Right lung (tissue), 5 donors: Measurements from ENCODE around the gene ZNF775. TPM values are rescaled to one million over a fixed set of nuclear protein-coding genes. Genes with fewer than 3 reads are reported as not detected.

Experiments used
- DNase-seq, 2 donors: peaks; one replicate each; pipeline ENCODE4 v3.0.0-alpha.2; 2013
- polyA plus RNA-seq, 5 donors: library from polyadenylated mRNA; unstranded; fragments of 120-200 nt; gene quantifications; one replicate each; pipeline versions ENCODE4 v1.2.1 to v1.2.3, GENCODE V29; 2013; ENCODE audit warnings: inconsistent platforms in 1 of 5, low replicate concordance in 1 of 5; ENCODE audit not compliant: insufficient read length in 5 of 5, insufficient read depth in 1 of 5

Gene ZNF775
- polyA plus RNA-seq, 5 donors: 3.5 to 12.4 (median 5.6) TPM

DNA sequence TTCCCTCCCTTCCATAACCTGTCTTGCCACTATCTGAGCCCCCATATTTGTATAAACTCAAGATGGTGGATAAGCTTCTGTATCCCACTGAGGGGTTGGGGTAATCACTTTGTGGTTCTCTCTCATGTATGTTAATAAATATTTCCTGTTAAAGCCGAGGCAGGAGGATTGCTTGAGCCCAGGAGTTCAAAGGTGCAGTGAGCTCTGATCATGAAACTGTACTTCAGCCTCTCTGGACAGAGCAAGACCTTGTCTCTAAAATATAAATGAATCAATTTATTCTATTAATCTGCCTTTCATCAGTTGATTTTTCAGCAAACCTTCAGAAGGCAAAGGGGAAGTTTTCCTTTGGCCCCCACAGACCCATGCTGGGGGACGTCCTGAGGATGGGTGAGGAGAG is 35.9 kb upstream of the ZNF775 start:
- no peak for DNase-seq

- no peak for DNase-seq
Observed at GRCh38 chr7:150344299-150344698, 34.8 kb upstream of the ZNF775 start.

- DNase-seq: no peak
Observed at GRCh38 chr7:150345012-150345411, 34.1 kb upstream of the ZNF775 start.

DNA sequence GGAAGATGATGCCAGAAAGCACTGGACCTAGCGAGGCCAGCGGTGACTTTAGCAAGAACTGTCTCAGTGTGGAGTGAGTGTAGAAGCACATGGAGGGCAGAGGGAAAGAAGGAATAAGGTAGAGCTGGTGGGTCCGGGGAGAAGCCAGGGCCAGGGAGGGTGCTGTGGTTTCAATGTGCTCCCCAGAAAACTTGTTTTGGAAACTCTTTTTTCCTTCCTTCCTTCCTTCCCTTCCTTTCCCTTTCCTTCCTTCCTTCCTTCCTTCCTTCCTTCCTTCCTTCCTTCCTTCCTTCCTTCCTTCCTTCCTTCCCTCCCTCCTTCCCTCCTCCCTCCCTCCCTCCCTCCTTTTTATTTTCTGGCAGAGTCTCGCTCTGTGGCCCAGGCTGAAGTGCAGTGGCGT is 32.2 kb upstream of the ZNF775 start:
- DNase-seq: no peak

DNA sequence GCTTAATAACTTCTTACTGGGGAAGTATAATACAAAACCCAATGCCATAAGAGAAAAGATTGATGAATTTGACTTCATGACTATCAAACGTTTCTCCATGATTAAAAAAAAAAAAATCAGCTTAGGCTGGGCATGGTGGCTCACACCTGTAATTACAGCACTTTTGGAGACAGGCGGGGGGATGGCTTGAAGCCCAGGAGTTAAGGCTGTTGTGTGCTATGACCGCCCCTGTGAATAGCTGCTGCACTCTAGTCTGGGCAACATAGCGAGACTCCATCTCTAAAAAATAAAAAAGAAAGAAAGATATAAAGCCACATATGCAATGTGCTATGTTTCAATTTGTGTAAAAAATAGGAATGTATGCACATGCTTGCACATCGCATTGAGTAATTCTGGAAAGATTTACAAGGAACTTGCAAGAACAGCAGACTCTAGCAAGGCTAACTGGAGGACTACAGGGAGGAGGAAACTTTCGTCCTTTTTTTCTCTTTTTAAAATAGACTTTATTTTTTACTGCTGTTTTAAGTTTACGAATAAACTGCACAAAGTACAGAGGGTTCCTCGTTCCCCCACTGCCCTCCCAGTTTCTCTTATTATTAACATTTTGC is 27.4 kb upstream of the ZNF775 start:
- no peak for DNase-seq

- no peak for DNase-seq
Observed at GRCh38 chr7:150355666-150356059, 23.5 kb upstream of the ZNF775 start.

GRCh38 chr7:150356265-150356897 is 22.7 kb upstream of the ZNF775 start:
- no peak for DNase-seq

GRCh38 chr7:150357270-150357669 is 21.9 kb upstream of the ZNF775 start:
- DNase-seq: no peak

DNA sequence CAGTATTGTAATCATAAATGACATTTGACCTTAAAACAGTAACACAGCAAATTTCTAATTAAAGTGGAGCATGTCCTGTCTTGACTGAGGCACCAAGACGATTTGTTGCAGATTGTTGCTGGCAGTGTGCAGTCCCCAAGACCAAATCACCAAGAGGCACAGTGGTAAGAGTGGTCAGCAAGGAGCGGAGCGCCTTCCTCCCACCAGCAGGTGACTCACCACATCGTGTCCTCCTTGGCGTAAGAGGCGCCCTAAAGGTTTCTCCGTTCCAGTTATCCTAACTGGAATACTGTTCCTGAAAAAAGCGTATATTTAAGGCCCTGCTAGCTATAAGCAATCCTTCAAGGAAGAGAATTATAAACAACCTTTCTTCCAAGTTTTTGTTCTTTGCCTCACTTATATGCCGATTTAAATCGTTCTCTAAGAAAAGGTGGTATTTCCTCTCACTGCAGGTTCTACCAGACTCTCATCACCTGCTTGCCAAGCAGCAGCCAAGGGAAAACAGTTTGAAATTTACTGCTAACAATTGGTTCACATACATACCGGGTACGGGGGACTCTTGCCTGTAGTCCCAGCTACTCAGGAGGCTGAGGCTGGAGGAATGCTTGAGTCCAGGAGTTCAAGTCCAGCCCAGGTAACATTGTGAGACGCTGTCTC is 21.2 kb upstream of the ZNF775 start:
- no peak for DNase-seq

DNA sequence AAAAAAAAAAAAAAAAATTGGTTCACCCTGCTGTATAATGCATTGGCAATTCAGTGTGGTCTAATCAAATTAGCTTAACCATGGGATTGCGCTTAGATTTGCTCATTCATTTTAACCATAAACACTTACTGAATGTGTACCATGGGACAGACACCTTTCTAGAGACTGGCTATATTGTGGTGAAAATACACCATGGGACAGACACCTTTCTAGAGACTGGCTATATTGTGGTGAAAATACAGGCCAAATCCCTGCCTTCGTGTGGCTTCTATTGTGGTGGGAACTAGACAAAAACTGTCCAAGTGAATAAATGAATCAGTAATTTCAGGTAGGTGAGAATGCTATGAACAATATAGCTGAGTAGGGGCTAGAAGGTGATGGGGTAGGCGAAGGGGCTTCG is 20.7 kb upstream of the ZNF775 start:
- no peak for DNase-seq

- no peak for DNase-seq
Observed at GRCh38 chr7:150358988-150359621, 20.0 kb upstream of the ZNF775 start.

- no peak for DNase-seq
Observed at GRCh38 chr7:150359622-150360362, 19.3 kb upstream of the ZNF775 start.

- no peak for DNase-seq
Observed at GRCh38 chr7:150360363-150361058, 18.6 kb upstream of the ZNF775 start.

GRCh38 chr7:150361402-150361801 is 17.7 kb upstream of the ZNF775 start:
- DNase-seq: no peak

DNA sequence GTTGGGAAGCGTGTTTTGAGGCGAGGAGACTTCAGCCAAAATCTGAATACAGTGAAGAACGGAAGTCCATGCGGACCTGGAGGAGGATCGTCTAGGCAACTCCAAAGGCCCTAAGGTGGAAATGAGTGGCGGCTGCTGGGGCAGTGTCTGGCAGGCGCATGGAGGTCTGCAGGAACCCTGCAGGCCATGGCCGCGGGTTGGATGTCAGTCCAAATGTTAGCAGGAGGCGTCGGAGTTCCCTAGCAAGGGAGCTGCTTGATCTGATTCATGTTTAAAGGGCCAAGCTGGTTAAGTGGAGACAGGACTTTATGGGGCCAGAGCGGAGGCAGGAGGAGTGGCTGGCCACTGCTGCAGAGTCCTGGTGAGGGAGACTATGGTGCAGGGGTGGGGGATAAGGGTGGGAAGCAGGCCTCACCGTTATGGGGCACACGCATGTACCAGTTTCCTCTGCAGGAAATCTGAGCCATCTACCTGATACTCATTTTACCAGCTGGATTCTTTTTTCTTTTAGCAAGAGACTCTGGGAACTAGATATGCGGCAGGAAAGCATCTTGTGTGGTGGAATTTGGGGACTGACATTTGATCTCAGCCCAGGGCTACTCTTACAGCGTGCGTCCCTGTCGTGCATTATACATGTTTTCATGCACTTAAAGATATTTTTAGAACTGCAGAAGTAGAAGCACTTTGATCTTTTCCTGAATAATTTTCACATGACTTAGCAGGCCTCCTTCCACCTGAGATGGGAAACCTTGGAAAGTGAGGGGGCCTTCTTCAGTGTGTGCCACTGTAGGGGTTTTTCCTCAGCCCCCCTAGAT is 17.1 kb upstream of the ZNF775 start:
- no peak for DNase-seq

GRCh38 chr7:150363370-150363769 is 15.8 kb upstream of the ZNF775 start:
- no peak for DNase-seq

DNA sequence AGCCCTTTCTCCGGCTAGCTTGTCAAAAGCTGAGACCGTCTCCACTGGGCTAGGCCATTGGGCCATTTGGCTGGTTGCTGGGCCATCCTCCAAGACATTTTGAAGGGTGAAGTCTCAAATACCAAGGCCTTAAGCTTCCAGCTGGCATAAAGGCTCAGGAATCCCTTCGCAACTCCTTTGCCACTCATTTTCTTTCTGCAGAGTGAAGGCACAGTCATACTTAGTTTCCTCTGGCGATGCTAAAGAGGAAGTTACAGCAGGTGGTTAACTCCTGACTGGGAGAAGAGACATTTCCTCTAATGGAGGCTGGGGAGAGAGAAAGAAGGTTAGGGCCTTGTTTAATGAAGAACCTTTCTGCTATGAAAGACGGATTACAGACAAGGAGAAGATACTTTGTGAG is 15.3 kb upstream of the ZNF775 start:
- no peak for DNase-seq

GRCh38 chr7:150365194-150365593 is 13.9 kb upstream of the ZNF775 start:
- DNase-seq: no peak

- DNase-seq: no peak
Observed at GRCh38 chr7:150365673-150366398, 13.3 kb upstream of the ZNF775 start.

GRCh38 chr7:150367677-150368095 is 11.4 kb upstream of the ZNF775 start:
- DNase-seq: no peak
